ENCODE measurements around the gene SLC29A3.

The SLC29A3 gene

GRCh38 chr10:71370031-71370430 lies 51.0 kb downstream of the SLC29A3 start:
- DNase-seq (ENCODE audit: low spot score), result no peak

GRCh38 chr10:71371750-71372166 lies 52.7 kb downstream of the SLC29A3 start:
- no peak for DNase-seq (ENCODE audit: low spot score)

- no peak for DNase-seq (ENCODE audit: low spot score)
These were observed 53.9 kb downstream of the SLC29A3 start for GRCh38 chr10:71372882-71373495.

- DNase-seq (ENCODE audit: low spot score), result no peak
These were observed 55.6 kb downstream of the SLC29A3 start for GRCh38 chr10:71374481-71375233.

GRCh38 chr10:71375952-71376351 lies 56.9 kb downstream of the SLC29A3 start:
- no peak for DNase-seq (ENCODE audit: low spot score)

- no peak for DNase-seq (ENCODE audit: low spot score)
These were observed 59.5 kb downstream of the SLC29A3 start for GRCh38 chr10:71378336-71379117.

- DNase-seq (ENCODE audit: low spot score), result no peak
These were observed 60.2 kb downstream of the SLC29A3 start for GRCh38 chr10:71379118-71379766.

GRCh38 chr10:71380841-71381240 lies 61.8 kb downstream of the SLC29A3 start:
- DNase-seq (ENCODE audit: low spot score), result no peak

- no peak for DNase-seq (ENCODE audit: low spot score)
These were observed 62.6 kb downstream of the SLC29A3 start for GRCh38 chr10:71381611-71382010.

GRCh38 chr10:71382028-71382427 lies 63.0 kb downstream of the SLC29A3 start:
- DNase-seq (ENCODE audit: low spot score), result no peak

GRCh38 chr10:71382757-71383156 lies 63.7 kb downstream of the SLC29A3 start:
- DNase-seq (ENCODE audit: low spot score), result no peak

GRCh38 chr10:71383972-71384687 lies 65.1 kb downstream of the SLC29A3 start:
- peak; percentile 81 for DNase-seq (ENCODE audit: low spot score)

- no peak for DNase-seq (ENCODE audit: low spot score)
These were observed 69.1 kb downstream of the SLC29A3 start for GRCh38 chr10:71388171-71388570.

- no peak for DNase-seq (ENCODE audit: low spot score)
These were observed 69.7 kb downstream of the SLC29A3 start for GRCh38 chr10:71388583-71389310.

GRCh38 chr10:71389768-71390460 lies 70.9 kb downstream of the SLC29A3 start:
- no peak for DNase-seq (ENCODE audit: low spot score)

GRCh38 chr10:71390461-71390835 lies 71.4 kb downstream of the SLC29A3 start:
- DNase-seq (ENCODE audit: low spot score), result no peak

- DNase-seq (ENCODE audit: low spot score), result peak; percentile 33
These were observed 72.0 kb downstream of the SLC29A3 start for GRCh38 chr10:71390921-71391690.

GRCh38 chr10:71391701-71392100 lies 72.6 kb downstream of the SLC29A3 start:
- DNase-seq (ENCODE audit: low spot score), result no peak

GRCh38 chr10:71392292-71392691 lies 73.2 kb downstream of the SLC29A3 start:
- peak; percentile 23 for DNase-seq (ENCODE audit: low spot score)

Data from left forelimb (tissue), 1 donor.